Naive B cell (primary cell): ENCODE measurements around the gene GRM8. TPM values are rescaled to one million over a fixed set of nuclear protein-coding genes. Genes with fewer than 3 reads are reported as not detected.

ENCODE experiments used
- ATAC-seq, 2 donors: fragments of 150-1000 bp; cut with Tn5 transposase; 2 replicates each; pipeline ENCODE4 v1.10.0; 2021; ENCODE audit warnings: low read depth in 2 of 2, mild to moderate bottlenecking in 2 of 2, moderate library complexity in 2 of 2
- DNase-seq: peaks from one replicate; pipeline ENCODE4 v3.0.0; 2022
- H3K27ac Mint-ChIP-seq, 6 donors: one replicate each; pipeline ENCODE4 v1.8.0; 2020 to 2022; ENCODE audit warnings: mild to moderate bottlenecking in 6 of 6, mixed read lengths in 6 of 6, moderate library complexity in 5 of 6, inconsistent platforms in 2 of 6
- H3K27me3 Mint-ChIP-seq, 3 donors: one replicate each; pipeline ENCODE4 v1.8.0; 2021 to 2022; ENCODE audit warnings: mixed read lengths in 3 of 3, mild to moderate bottlenecking in 1 of 3
- H3K36me3 Mint-ChIP-seq, 2 donors: one replicate each; pipeline ENCODE4 v1.8.0; 2020 to 2022; ENCODE audit warnings: mixed read lengths in 2 of 2, inconsistent platforms in 1 of 2, mild to moderate bottlenecking in 1 of 2
- H3K4me1 Mint-ChIP-seq, 3 donors: one replicate each; pipeline ENCODE4 v1.8.0; 2020 to 2022; ENCODE audit warnings: mixed read lengths in 3 of 3, inconsistent platforms in 1 of 3, mild to moderate bottlenecking in 1 of 3, moderate library complexity in 1 of 3
- H3K4me3 Mint-ChIP-seq, 8 donors: one replicate each; pipeline ENCODE4 v1.8.0; 2020 to 2022; ENCODE audit warnings: mild to moderate bottlenecking in 8 of 8, mixed read lengths in 8 of 8, moderate library complexity in 8 of 8, inconsistent platforms in 2 of 8
- H3K9me3 Mint-ChIP-seq, 7 donors: one replicate each; pipeline ENCODE4 v1.8.0; 2020 to 2022; ENCODE audit warnings: mixed read lengths in 7 of 7, mild to moderate bottlenecking in 5 of 7, inconsistent platforms in 2 of 7, moderate library complexity in 1 of 7
- polyA plus RNA-seq, 6 donors: library from polyadenylated mRNA; unstranded; fragments of 300-500 nt; fragmentation: Illumina TruSeq; gene quantifications; one replicate each; pipeline ENCODE4 v1.2.3, GENCODE V29; 2021; ENCODE audit warnings: low read depth in 6 of 6

The GRM8 gene
- polyA plus RNA-seq, 6 donors from 2014 or later = not detected

DNA sequence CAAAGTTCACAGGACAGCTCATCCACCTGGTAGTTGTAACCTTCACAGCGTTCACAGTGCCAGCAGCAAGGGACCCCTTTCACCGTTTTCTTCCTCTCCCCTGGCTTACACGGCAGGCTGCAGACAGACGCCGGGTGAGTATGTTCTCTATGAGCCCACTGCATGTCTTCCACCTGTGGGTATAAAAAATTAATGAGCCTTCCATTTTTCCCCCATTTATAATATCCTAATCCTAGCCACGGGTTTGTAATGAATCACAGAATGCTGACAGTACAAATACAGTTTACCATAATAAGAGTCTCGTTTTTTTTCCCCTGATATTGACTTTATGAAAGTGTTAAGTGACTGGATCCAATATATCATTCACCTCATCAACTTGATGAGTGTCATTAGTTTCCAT, 719.0 kb downstream of the GRM8 start:
- no peak overlapping the region for H3K4me3 Mint-ChIP-seq
- no peaks in the 10 kb centered on the region for H3K36me3 Mint-ChIP-seq

GRCh38 chr7:126529833-126530232, 722.9 kb downstream of the GRM8 start:
- H3K4me1 Mint-ChIP-seq = no peaks in the 10 kb centered on the region
- H3K4me3 Mint-ChIP-seq = no peak overlapping the region
- H3K27me3 Mint-ChIP-seq = no peaks in the 10 kb centered on the region
- ATAC-seq (no peak), DNase-seq (no peak)
- no peaks in the 10 kb centered on the region for H3K36me3 Mint-ChIP-seq
- H3K27ac Mint-ChIP-seq = no peak overlapping the region
- peaks cover 0 to 10% (median 5%) of the 10 kb centered on the region in 7 donors for H3K9me3 Mint-ChIP-seq

More for the DNA sequence above, 719.0 kb downstream of the GRM8 start:
- ATAC-seq (no peak), DNase-seq (no peak)
- H3K9me3 Mint-ChIP-seq = peaks cover 1 to 9% (median 4%) of the 10 kb centered on the region in 7 donors
- H3K4me1 Mint-ChIP-seq = no peaks in the 10 kb centered on the region
- H3K27me3 Mint-ChIP-seq = no peaks in the 10 kb centered on the region
- no peak overlapping the region for H3K27ac Mint-ChIP-seq

DNA sequence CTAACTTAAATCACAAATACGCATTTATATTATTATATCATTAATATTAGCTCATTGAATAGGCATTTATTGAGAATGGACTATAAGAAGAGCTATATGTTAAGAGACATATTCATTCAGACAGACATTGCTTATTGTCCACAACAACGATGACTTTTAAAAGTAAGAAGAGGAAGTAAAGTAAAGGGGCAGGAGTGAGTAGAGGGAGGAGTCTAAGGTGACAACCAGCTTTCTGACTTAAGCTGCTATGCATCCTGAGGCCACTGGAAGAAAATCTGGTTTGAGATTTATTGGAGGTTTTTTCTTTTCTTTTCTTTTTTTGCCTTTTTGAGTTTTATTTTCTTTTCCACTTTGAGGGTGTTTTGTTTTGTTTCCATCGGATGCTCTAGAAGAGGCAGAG, 723.5 kb downstream of the GRM8 start:
- H3K9me3 Mint-ChIP-seq = peaks cover 0 to 10% (median 5%) of the 10 kb centered on the region in 7 donors
- DNase-seq = no peak

GRCh38 chr7:126525906-126526305, 726.8 kb downstream of the GRM8 start:
- ATAC-seq = no peak
- Mint-ChIP-seq H3K4me1 (no peaks in the 10 kb centered on the region), H3K4me3 (no peak overlapping the region), H3K27ac (no peak overlapping the region), H3K9me3 (peaks cover 0 to 13% (median 4%) of the 10 kb centered on the region in 7 donors), H3K27me3 (no peaks in the 10 kb centered on the region), H3K36me3 (no peaks in the 10 kb centered on the region)
- no peak for DNase-seq

More for the DNA sequence above, 723.5 kb downstream of the GRM8 start:
- Mint-ChIP-seq H3K4me1 (no peaks in the 10 kb centered on the region), H3K4me3 (no peak overlapping the region), H3K27me3 (no peaks in the 10 kb centered on the region), H3K36me3 (no peaks in the 10 kb centered on the region), H3K27ac (no peak overlapping the region)
- ATAC-seq = no peak

GRCh38 chr7:126524967-126525366, 727.8 kb downstream of the GRM8 start:
- Mint-ChIP-seq H3K27me3 (no peaks in the 10 kb centered on the region), H3K36me3 (no peaks in the 10 kb centered on the region), H3K9me3 (peaks cover 0 to 13% (median 3%) of the 10 kb centered on the region in 7 donors), H3K4me1 (no peaks in the 10 kb centered on the region), H3K27ac (no peak overlapping the region), H3K4me3 (no peak overlapping the region)
- DNase-seq (no peak), ATAC-seq (no peak)

GRCh38 chr7:126511046-126511445, 741.7 kb downstream of the GRM8 start:
- H3K9me3 Mint-ChIP-seq = peaks cover 0 to 9% (median 0%) of the 10 kb centered on the region in 7 donors
- H3K4me3 Mint-ChIP-seq = no peak overlapping the region
- no peak overlapping the region for H3K27ac Mint-ChIP-seq
- DNase-seq (no peak), ATAC-seq (no peak)
- H3K36me3 Mint-ChIP-seq = no peaks in the 10 kb centered on the region
- H3K27me3 Mint-ChIP-seq = no peaks in the 10 kb centered on the region
- H3K4me1 Mint-ChIP-seq = no peaks in the 10 kb centered on the region

- ATAC-seq (no peak), DNase-seq (no peak)
- no peaks in the 10 kb centered on the region for H3K4me1 Mint-ChIP-seq
- H3K9me3 Mint-ChIP-seq = peaks cover 0 to 7% (median 1%) of the 10 kb centered on the region in 7 donors
- H3K4me3 Mint-ChIP-seq = no peak overlapping the region
- H3K27ac Mint-ChIP-seq = no peak overlapping the region
- H3K36me3 Mint-ChIP-seq = no peaks in the 10 kb centered on the region
- no peaks in the 10 kb centered on the region for H3K27me3 Mint-ChIP-seq
Observed at GRCh38 chr7:126501617-126502016, 751.1 kb downstream of the GRM8 start.

GRCh38 chr7:126499481-126499880, 753.3 kb downstream of the GRM8 start:
- no peak overlapping the region for H3K27ac Mint-ChIP-seq
- H3K4me3 Mint-ChIP-seq = no peak overlapping the region
- H3K27me3 Mint-ChIP-seq = no peaks in the 10 kb centered on the region
- peaks cover 0 to 8% (median 1%) of the 10 kb centered on the region in 7 donors for H3K9me3 Mint-ChIP-seq
- no peaks in the 10 kb centered on the region for H3K4me1 Mint-ChIP-seq
- no peak for ATAC-seq
- no peaks in the 10 kb centered on the region for H3K36me3 Mint-ChIP-seq
- DNase-seq = no peak

DNA sequence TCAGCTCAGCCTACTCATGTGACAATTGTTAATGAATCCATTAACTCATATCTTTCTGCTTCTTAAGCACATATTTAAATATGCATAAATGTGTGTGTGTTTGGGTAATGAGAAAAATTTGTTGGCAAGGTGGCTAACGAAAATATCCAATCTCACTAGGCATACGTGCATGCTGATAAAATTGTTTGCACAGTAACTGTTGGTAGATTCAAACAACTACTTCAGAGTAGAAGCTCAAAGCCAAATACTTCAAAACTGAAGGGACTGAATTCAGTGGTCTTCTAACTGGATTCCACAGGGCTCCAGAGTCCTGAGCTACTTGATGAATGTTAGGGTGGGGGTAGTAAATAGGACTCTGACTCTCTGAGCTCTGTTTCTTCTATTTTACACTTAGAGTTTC, 757.0 kb downstream of the GRM8 start:
- no peak overlapping the region for H3K4me3 Mint-ChIP-seq
- DNase-seq (no peak), ATAC-seq (no peak)
- H3K36me3 Mint-ChIP-seq = no peaks in the 10 kb centered on the region
- no peaks in the 10 kb centered on the region for H3K4me1 Mint-ChIP-seq
- H3K9me3 Mint-ChIP-seq = peaks cover 0 to 12% (median 1%) of the 10 kb centered on the region in 7 donors
- H3K27me3 Mint-ChIP-seq = no peaks in the 10 kb centered on the region
- no peak overlapping the region for H3K27ac Mint-ChIP-seq

GRCh38 chr7:126495001-126495400, 757.7 kb downstream of the GRM8 start:
- DNase-seq (no peak), ATAC-seq (no peak)
- no peak overlapping the region for H3K27ac Mint-ChIP-seq
- no peak overlapping the region for H3K4me3 Mint-ChIP-seq
- H3K27me3 Mint-ChIP-seq = no peaks in the 10 kb centered on the region
- peaks cover 0 to 12% (median 1%) of the 10 kb centered on the region in 7 donors for H3K9me3 Mint-ChIP-seq
- H3K4me1 Mint-ChIP-seq = no peaks in the 10 kb centered on the region
- H3K36me3 Mint-ChIP-seq = no peaks in the 10 kb centered on the region

GRCh38 chr7:126493801-126494200, 758.9 kb downstream of the GRM8 start:
- no peak for DNase-seq
- Mint-ChIP-seq H3K36me3 (no peaks in the 10 kb centered on the region), H3K27me3 (no peaks in the 10 kb centered on the region), H3K4me1 (no peaks in the 10 kb centered on the region), H3K4me3 (no peak overlapping the region), H3K27ac (no peak overlapping the region), H3K9me3 (peaks cover 0 to 10% (median 0%) of the 10 kb centered on the region in 7 donors)
- no peak for ATAC-seq

DNA sequence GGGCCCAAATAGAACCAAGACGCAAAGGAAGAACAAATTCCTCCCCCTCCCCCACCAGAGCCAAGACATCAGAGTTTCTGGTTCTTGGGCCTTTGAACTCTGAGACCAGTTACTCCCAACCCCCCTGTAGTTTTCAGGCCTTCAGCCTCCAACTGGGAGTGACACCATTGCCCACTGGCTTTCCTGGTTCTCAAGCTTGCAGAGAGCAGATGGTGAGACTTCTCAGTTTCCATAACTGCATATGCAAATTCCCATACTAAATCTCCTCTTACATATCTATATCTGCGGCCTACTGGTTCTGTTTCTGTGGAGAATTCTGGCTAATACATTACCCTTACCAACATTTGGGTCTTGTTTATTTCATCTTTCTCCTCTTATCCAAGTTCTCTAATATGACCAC, 762.9 kb downstream of the GRM8 start:
- DNase-seq = no peak
- Mint-ChIP-seq H3K4me1 (no peaks in the 10 kb centered on the region), H3K9me3 (peaks cover 0 to 4% (median 0%) of the 10 kb centered on the region in 7 donors), H3K4me3 (no peak overlapping the region), H3K27me3 (no peaks in the 10 kb centered on the region), H3K36me3 (no peaks in the 10 kb centered on the region), H3K27ac (peak overlapping the region in 1 of 6 donors; percentile 4)
- no peak for ATAC-seq

- Mint-ChIP-seq H3K27me3 (no peaks in the 10 kb centered on the region), H3K4me1 (no peaks in the 10 kb centered on the region), H3K4me3 (no peak overlapping the region), H3K9me3 (peaks cover 0 to 1% (median 0%) of the 10 kb centered on the region in 7 donors), H3K27ac (no peak overlapping the region), H3K36me3 (no peaks in the 10 kb centered on the region)
- ATAC-seq = no peak
- no peak for DNase-seq
Observed at GRCh38 chr7:126487728-126488442, 764.9 kb downstream of the GRM8 start.

- H3K4me3 Mint-ChIP-seq = no peak overlapping the region
- no peaks in the 10 kb centered on the region for H3K36me3 Mint-ChIP-seq
- H3K4me1 Mint-ChIP-seq = no peaks in the 10 kb centered on the region
- H3K9me3 Mint-ChIP-seq = peaks cover 0 to 1% (median 0%) of the 10 kb centered on the region in 7 donors
- H3K27me3 Mint-ChIP-seq = no peaks in the 10 kb centered on the region
- H3K27ac Mint-ChIP-seq = no peak overlapping the region
- ATAC-seq (no peak), DNase-seq (no peak)
Observed at GRCh38 chr7:126486806-126487205, 765.9 kb downstream of the GRM8 start.
